ENCODE results near the gene CCNK.

DNA sequence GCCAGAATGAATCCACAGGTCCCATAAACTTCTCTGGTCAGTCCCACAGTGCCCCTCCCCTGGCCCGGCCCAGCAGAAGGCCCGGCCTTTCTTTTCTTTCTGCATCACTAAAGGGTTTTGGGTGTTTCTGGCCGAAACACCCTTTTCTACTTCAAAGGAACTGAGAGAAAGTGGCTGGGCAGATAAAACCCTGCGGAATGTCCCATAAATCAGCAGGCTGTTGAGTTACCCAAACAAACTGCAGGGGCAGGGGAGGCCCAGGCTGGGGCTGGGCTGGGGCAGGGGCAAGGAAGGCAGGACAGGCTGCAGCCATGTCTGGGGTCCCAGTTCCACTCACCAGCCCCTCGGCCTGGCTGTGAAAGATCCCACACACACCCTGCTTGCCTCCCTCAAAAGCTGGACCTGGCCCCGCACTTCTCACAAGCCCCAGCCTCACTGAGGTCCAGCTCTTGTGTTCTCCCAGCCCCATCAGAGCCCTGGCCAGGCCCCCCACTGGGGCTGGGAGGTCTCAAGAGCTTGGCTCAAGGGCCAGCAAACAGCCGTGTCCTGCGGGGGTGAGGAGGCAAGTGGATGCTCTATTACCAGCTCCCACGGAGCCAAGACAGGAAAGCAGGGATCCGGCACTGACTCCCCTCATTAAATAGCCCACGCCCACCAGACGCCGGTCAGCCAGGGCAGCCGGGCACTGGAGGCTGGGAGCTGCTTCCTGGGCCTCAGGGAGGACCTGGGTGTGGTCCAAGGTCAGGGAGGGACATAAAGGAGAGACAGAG is 41.9 kb downstream of the CCNK start:
- no peak for TF ChIP-seq EZH2 (IDR thresholded peaks at IDR 0.05; ENCODE audit: borderline replicate concordance, low read depth, low read length, severe bottlenecking)
- TF ChIP-seq, protein P1, sequence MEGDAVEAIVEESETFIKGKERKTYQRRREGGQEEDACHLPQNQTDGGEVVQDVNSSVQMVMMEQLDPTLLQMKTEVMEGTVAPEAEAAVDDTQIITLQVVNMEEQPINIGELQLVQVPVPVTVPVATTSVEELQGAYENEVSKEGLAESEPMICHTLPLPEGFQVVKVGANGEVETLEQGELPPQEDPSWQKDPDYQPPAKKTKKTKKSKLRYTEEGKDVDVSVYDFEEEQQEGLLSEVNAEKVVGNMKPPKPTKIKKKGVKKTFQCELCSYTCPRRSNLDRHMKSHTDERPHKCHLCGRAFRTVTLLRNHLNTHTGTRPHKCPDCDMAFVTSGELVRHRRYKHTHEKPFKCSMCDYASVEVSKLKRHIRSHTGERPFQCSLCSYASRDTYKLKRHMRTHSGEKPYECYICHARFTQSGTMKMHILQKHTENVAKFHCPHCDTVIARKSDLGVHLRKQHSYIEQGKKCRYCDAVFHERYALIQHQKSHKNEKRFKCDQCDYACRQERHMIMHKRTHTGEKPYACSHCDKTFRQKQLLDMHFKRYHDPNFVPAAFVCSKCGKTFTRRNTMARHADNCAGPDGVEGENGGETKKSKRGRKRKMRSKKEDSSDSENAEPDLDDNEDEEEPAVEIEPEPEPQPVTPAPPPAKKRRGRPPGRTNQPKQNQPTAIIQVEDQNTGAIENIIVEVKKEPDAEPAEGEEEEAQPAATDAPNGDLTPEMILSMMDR (IDR thresholded peaks at IDR 0.05; ENCODE audit: borderline replicate concordance, extremely low read depth, low read length, poor library complexity, severe bottlenecking) = no peak
